ENCODE results near the gene JARID2.

DNA sequence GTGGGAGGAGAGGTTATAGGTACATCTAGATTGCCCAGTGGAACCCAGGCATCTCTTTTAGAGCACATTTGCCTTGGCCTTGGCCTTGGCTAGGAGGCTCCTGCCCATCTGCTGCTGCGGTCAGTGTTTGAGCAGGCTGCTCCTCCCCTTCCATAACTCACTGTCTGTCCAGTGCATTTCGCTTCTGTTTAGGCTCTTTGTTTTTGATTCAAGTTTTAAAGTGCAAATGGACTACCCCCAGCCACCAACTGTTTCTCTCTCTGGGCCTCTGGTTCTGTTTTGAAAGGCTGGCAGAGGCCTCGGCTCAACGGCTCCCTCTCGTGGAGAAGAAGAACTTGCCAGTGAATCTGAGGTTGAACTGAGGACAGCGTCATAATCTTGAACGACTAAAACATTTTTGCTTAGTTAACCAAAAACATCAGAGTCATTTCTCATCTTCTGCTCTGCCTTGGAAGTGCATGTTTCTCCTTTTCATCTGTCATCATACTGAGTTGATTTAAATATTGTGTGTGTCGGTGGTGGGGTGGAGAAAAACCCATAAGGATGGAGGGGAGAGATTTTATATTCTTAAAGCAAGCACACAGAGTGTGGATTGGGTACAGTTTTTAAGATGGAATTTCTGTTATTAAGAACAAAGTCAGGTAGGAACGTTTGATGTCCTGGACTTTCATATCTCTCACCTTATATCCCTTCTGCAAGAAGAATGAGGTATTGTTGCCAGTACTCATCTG lies 245.6 kb downstream of the JARID2 start:
- TF ChIP-seq POLR2AphosphoS5 (IDR thresholded peaks at IDR 0.05) (peak in 1 of 3 donors; percentile 87), POLR2A (IDR thresholded peaks at IDR 0.05) (no peak)

Data from breast epithelium (tissue), 3 donors.